ENCODE data around the gene NOVA2.

Gene NOVA2

DNA sequence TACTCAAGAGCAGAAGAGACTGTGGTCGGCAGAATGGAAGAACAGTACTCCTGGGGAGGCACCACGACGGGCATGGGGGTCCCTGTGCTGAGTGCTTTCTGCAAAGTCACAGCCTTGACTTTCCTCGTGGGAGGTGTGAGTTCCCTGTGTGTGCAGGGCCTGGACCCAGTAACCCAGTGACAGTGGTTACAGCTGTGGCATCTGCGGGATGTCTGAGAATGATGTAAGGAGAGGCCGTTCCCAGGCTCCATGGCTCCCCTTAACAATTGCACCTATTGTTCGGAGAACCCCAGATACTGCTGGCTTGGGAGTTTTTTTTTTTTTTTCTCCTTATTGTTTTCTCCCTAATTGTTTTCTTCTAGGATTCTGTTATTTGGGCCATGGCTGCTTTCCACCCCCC lies 54.0 kb downstream of the NOVA2 start:
- TF ChIP-seq, protein P1, sequence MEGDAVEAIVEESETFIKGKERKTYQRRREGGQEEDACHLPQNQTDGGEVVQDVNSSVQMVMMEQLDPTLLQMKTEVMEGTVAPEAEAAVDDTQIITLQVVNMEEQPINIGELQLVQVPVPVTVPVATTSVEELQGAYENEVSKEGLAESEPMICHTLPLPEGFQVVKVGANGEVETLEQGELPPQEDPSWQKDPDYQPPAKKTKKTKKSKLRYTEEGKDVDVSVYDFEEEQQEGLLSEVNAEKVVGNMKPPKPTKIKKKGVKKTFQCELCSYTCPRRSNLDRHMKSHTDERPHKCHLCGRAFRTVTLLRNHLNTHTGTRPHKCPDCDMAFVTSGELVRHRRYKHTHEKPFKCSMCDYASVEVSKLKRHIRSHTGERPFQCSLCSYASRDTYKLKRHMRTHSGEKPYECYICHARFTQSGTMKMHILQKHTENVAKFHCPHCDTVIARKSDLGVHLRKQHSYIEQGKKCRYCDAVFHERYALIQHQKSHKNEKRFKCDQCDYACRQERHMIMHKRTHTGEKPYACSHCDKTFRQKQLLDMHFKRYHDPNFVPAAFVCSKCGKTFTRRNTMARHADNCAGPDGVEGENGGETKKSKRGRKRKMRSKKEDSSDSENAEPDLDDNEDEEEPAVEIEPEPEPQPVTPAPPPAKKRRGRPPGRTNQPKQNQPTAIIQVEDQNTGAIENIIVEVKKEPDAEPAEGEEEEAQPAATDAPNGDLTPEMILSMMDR (IDR thresholded peaks at IDR 0.05; ENCODE audit: borderline replicate concordance, control extremely low read depth, extremely low read depth, insufficient read depth, missing control alignments): no peak
- in situ Hi-C loops (cut with MboI; ENCODE audit: low sequenced_read_pairs, unreplicated experiment): no loop called here
- DNase-seq (ENCODE audit: low spot score): no peak

DNA sequence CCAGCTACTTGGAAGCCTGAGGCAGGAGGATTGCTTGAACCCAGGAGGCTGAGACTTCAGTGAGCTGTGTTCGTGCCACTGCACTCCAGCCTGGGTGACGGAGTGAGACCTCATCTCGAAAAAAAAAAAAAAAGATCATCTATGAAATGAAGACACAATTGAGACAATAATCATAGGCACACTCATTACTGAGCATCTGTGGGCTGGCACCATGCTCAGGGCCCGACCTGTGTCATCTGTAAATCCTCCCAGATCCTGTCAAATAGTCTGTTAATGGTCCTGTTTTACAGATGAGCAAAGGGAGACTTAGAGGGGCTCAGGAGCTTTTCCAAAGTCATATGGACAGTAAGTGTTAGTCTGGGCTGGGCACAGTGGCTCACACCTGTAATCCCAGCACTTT lies 54.9 kb downstream of the NOVA2 start:
- in situ Hi-C loops (cut with MboI; ENCODE audit: low sequenced_read_pairs, unreplicated experiment): no loop called here
- TF ChIP-seq, protein P1 (IDR thresholded peaks at IDR 0.05; ENCODE audit: borderline replicate concordance, control extremely low read depth, extremely low read depth, insufficient read depth, missing control alignments): no peak
- no peak for DNase-seq (ENCODE audit: low spot score)

DNA sequence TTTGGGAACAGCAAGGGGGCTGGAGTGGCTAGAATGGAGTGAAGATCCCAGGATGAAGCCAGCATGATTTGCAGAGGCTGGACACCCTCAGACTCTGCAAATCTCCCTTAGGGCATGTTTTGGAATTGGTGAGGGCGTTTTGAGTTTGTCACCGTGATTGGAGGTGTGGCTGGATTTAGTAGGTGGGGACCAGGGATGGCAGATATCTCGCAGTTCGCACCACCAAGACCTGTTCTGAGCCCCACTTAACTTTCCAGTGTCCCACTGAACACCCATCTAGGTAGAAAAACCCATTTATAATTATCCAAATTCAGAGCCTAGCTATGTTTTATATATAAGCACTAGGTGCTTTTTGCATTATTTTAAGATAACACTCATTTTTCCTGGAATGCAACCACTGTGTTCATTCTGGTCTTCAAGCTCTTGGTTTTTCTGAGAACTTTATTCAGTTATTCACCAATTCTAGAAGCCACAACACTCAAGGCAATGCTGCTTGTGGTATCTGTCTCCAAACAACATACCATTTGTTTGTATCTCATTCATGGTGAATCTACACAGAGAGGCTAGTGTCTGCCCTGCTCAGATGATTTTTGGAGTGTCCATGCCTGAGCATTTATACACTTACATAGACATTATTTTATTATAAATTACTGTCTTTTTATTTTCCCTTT lies 56.1 kb downstream of the NOVA2 start:
- TF ChIP-seq, protein P1 (IDR thresholded peaks at IDR 0.05; ENCODE audit: borderline replicate concordance, control extremely low read depth, extremely low read depth, insufficient read depth, missing control alignments): no peak
- no peak for DNase-seq (ENCODE audit: low spot score)
- in situ Hi-C loops (cut with MboI; ENCODE audit: low sequenced_read_pairs, unreplicated experiment): no loop called here

DNA sequence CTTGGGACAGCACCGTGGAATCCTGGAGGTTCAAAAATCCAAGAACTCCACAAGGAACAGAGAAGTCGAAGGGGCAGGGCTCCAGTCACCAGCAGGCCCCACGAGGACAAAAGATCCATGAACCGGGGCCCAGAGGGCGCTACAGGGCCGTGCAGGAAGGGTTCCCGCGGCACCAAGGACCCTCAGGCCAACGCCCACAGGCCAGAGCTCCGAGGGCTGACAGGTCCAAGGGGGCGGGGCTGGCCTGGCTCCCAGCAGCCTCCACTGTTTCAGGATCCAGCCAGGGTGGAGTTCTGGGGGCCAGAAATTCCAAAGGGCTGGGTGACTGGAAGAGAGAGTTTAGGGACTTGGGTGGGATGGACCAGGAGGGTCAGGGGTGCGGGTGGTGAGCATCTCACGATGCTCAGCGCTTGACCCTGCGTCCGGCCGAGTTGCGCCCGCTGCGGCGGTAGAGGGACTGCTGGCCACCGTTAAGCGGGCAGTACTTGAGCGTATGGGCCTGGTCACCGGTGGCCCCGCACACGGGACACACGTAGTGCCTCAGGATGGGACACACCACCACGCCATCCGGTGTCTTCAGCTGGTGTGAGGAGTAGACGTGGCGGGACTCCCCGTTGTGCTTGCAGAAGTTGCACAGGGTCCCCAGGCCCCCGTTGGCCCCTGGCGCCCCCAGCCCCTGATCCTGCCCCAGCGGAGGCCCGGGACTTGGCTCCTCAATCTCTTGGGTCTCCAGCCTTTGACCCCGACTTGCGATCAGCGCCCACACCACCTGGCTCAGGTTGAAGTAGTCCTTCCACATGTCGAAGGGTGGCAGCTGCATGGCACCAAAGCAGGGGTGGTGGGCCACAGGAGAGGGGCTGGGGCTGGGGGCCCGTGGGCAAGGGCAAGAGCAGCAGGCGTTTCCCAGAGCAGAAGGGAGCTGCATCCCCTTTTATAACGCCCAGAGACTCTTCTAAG lies 59.5 kb downstream of the NOVA2 start, which contains the start of gene NANOS2:
Gene NANOS2, minus strand, starts transcription at position 905 of the 957 bp plus-strand sequence. Its CDS starts 85 bp downstream, at position 820.
- TF ChIP-seq, protein P1 (IDR thresholded peaks at IDR 0.05; ENCODE audit: borderline replicate concordance, control extremely low read depth, extremely low read depth, insufficient read depth, missing control alignments): peak; percentile 5
- DNase-seq (ENCODE audit: low spot score): no peak
- in situ Hi-C loops (cut with MboI; ENCODE audit: low sequenced_read_pairs, unreplicated experiment): no loop called here

DNA sequence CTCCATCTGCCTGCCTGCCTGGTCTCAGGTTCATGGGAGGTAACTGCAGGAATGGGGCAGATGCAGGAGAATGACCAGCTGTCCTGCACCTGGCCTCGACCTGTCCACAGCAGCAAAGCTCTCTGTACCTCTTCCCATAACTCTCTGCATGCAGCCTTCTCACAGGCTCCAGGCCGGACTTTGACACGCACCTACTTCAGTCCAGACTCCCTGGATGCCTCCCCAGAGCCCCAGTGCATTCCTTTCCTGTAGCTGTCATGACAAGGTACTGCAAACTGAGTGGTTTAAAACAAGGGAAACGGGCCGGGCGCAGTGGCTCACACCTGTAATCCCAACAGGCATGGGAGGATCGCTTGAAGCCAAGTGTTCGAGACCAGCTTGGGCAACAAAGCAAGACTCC lies 62.4 kb downstream of the NOVA2 start:
- in situ Hi-C loops (cut with MboI; ENCODE audit: low sequenced_read_pairs, unreplicated experiment): no loop called here
- no peak for DNase-seq (ENCODE audit: low spot score)
- TF ChIP-seq, protein P1 (IDR thresholded peaks at IDR 0.05; ENCODE audit: borderline replicate concordance, control extremely low read depth, extremely low read depth, insufficient read depth, missing control alignments): no peak

DNA sequence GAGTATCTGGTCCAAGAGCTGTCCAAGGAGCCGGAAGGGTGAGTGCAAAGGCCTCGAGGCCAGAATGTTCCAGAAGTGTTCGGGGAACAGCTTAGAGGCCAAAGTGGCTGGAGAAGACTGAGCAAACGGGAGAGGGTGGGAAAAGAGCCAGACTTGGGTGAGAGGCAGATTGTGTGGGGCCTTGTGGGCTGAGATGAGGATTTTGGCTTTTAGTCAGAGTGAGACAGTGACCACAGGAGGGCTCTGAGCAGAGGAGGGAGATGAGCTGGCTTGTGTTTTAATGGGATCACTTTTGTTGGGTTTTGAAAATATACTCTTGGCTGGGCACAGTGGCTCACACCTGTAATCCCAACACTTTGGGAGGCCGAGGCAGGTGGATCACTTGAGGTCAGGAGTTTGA lies 64.7 kb downstream of the NOVA2 start:
- DNase-seq (ENCODE audit: low spot score): no peak
- TF ChIP-seq, protein P1 (IDR thresholded peaks at IDR 0.05; ENCODE audit: borderline replicate concordance, control extremely low read depth, extremely low read depth, insufficient read depth, missing control alignments): no peak
- in situ Hi-C loops (cut with MboI; ENCODE audit: low sequenced_read_pairs, unreplicated experiment): no loop called here
